ENCODE results near the gene EBNA1BP2. TPM values are rescaled to one million over a fixed set of nuclear protein-coding genes. Genes with fewer than 3 reads are reported as not detected.

EBNA1BP2 gene
- total RNA-seq, 2 experiments from 2014 or later = 14.8 to 15.1 TPM

- Histone ChIP-seq H3K9me3 (ENCODE audit: control insufficient read depth in 1 of 2, insufficient read depth in 1 of 2, low read length in 2 of 2) (peaks cover 0 to 4% of the 10 kb centered on the region in 2 experiments), H3K36me3 (ENCODE audit: insufficient read depth, low read length) (no peaks in the 10 kb centered on the region), H3K27ac (ENCODE audit: low read depth in 1 of 2, low read length in 2 of 2) (no peak overlapping the region), H3K27me3 (ENCODE audit: control insufficient read depth in 1 of 2, insufficient read depth in 2 of 2, low read length in 2 of 2) (peaks cover 10 to 15% of the 10 kb centered on the region in 2 experiments), H3K4me1 (ENCODE audit: insufficient read depth, low read length) (no peaks in the 10 kb centered on the region), H3K4me3 (ENCODE audit: low read length) (no peak overlapping the region)
- H3K9me3 Mint-ChIP-seq = no peaks in the 10 kb centered on the region
- no peak overlapping the region for H3K27ac Mint-ChIP-seq
- no peak for TF ChIP-seq CTCF (IDR thresholded peaks at IDR 0.05)
- intact Hi-C loops (cut with DNase I, micrococcal nuclease) = no loop called here
- CTCF ChIA-PET = no interaction called here
- ATAC-seq (ENCODE audit: poor library complexity) (no peak), DNase-seq (no peak)
- POLR2A ChIA-PET = no interaction called here
- H3K4me1 Mint-ChIP-seq (ENCODE audit: low read depth) = no peaks in the 10 kb centered on the region
- H3K36me3 Mint-ChIP-seq (ENCODE audit: low read depth) = no peaks in the 10 kb centered on the region
- H3K4me3 Mint-ChIP-seq = no peak overlapping the region
- H3K27me3 Mint-ChIP-seq = peaks cover 44% of the 10 kb centered on the region
Measured at GRCh38 chr1:43135857-43136781, 36.0 kb downstream of the EBNA1BP2 start.

GRCh38 chr1:43134640-43135039, 37.5 kb downstream of the EBNA1BP2 start:
- no peaks in the 10 kb centered on the region for H3K4me1 ChIP-seq (ENCODE audit: insufficient read depth, low read length)
- H3K27ac ChIP-seq (ENCODE audit: low read depth in 1 of 2, low read length in 2 of 2) = no peak overlapping the region
- H3K27me3 ChIP-seq (ENCODE audit: control insufficient read depth in 1 of 2, insufficient read depth in 2 of 2, low read length in 2 of 2) = peaks cover 13 to 17% of the 10 kb centered on the region in 2 experiments
- H3K4me3 ChIP-seq (ENCODE audit: low read length) = no peak overlapping the region
- intact Hi-C loops (cut with DNase I, micrococcal nuclease) = no loop called here
- Mint-ChIP-seq H3K9me3 (no peaks in the 10 kb centered on the region), H3K27ac (no peak overlapping the region), H3K36me3 (ENCODE audit: low read depth) (no peaks in the 10 kb centered on the region), H3K4me3 (no peak overlapping the region), H3K4me1 (ENCODE audit: low read depth) (no peaks in the 10 kb centered on the region), H3K27me3 (peaks cover 49% of the 10 kb centered on the region)
- ChIA-PET POLR2A (no interaction called here), CTCF (no interaction called here)
- H3K36me3 ChIP-seq (ENCODE audit: insufficient read depth, low read length) = no peaks in the 10 kb centered on the region
- DNase-seq (no peak), ATAC-seq (ENCODE audit: poor library complexity) (no peak)
- no peak for TF ChIP-seq CTCF (IDR thresholded peaks at IDR 0.05)
- H3K9me3 ChIP-seq (ENCODE audit: control insufficient read depth in 1 of 2, insufficient read depth in 1 of 2, low read length in 2 of 2) = peaks cover 0 to 3% of the 10 kb centered on the region in 2 experiments

GRCh38 chr1:43134068-43134467, 38.0 kb downstream of the EBNA1BP2 start:
- Mint-ChIP-seq H3K4me3 (no peak overlapping the region), H3K27ac (no peak overlapping the region), H3K4me1 (ENCODE audit: low read depth) (no peaks in the 10 kb centered on the region), H3K27me3 (peaks cover 49% of the 10 kb centered on the region), H3K9me3 (no peaks in the 10 kb centered on the region), H3K36me3 (ENCODE audit: low read depth) (no peaks in the 10 kb centered on the region)
- intact Hi-C loops (cut with DNase I, micrococcal nuclease) = no loop called here
- no peaks in the 10 kb centered on the region for H3K4me1 ChIP-seq (ENCODE audit: insufficient read depth, low read length)
- POLR2A ChIA-PET = no interaction called here
- H3K27ac ChIP-seq (ENCODE audit: low read depth in 1 of 2, low read length in 2 of 2) = no peak overlapping the region
- no peak overlapping the region for H3K4me3 ChIP-seq (ENCODE audit: low read length)
- H3K27me3 ChIP-seq (ENCODE audit: control insufficient read depth in 1 of 2, insufficient read depth in 2 of 2, low read length in 2 of 2) = peaks cover 13 to 17% of the 10 kb centered on the region in 2 experiments
- H3K9me3 ChIP-seq (ENCODE audit: control insufficient read depth in 1 of 2, insufficient read depth in 1 of 2, low read length in 2 of 2) = no peaks in the 10 kb centered on the region
- no peaks in the 10 kb centered on the region for H3K36me3 ChIP-seq (ENCODE audit: insufficient read depth, low read length)
- TF ChIP-seq CTCF (IDR thresholded peaks at IDR 0.05) = no peak
- no peak for DNase-seq
- CTCF ChIA-PET = no interaction called here
- no peak for ATAC-seq (ENCODE audit: poor library complexity)
